HUES6 (cell line): ENCODE measurements around the gene TMEM273.

Source experiments
- H3K27ac ChIP-seq: 2 replicates; pipeline ENCODE4 v1.7.0; 2013; ENCODE audit warnings: low read depth, mild to moderate bottlenecking, low read length, inconsistent platforms
- H3K27me3 ChIP-seq: 2 replicates; pipeline ENCODE4 v1.6.1; 2013; ENCODE audit warnings: low read length; ENCODE audit not compliant: control insufficient read depth, insufficient read depth
- H3K36me3 ChIP-seq: 2 replicates; pipeline ENCODE4 v1.6.1; 2013; ENCODE audit warnings: low read length; ENCODE audit not compliant: control insufficient read depth, insufficient read depth
- H3K4me1 ChIP-seq: 2 replicates; pipeline ENCODE4 v1.6.1; 2013; ENCODE audit warnings: low read length; ENCODE audit not compliant: control insufficient read depth, insufficient read depth
- H3K4me3 ChIP-seq: 2 replicates; pipeline ENCODE4 v1.5.1; 2013; ENCODE audit warnings: low read depth, low read length
- H3K9ac ChIP-seq: one replicate; pipeline ENCODE4 v1.6.1; 2013; ENCODE audit warnings: mild to moderate bottlenecking, low read length
- H3K9me3 ChIP-seq: 2 replicates; pipeline ENCODE4 v1.6.1; 2013; ENCODE audit warnings: low read depth, low read length; ENCODE audit not compliant: control insufficient read depth, insufficient read depth

The TMEM273 gene

GRCh38 chr10:49187950-49188761, at the start of gene TMEM273:
TSS of gene TMEM273 (minus strand) at chr10:49188391. CDS start at chr10:49188336, 55 bp downstream.
- Histone ChIP-seq H3K36me3 (no peaks in the 10 kb centered on the region), H3K4me1 (no peaks in the 10 kb centered on the region), H3K27ac (no peak within 1 kb of the TSS), H3K27me3 (no peaks in the 10 kb centered on the region), H3K9me3 (no peaks in the 10 kb centered on the region), H3K9ac (no peak within 1 kb of the TSS), H3K4me3 (no peak within 1 kb of the TSS)

- no peak overlapping the region for H3K4me3 ChIP-seq
- H3K4me1 ChIP-seq, result peaks cover 3% of the 10 kb centered on the region
- H3K27me3 ChIP-seq, result peaks cover 30% of the 10 kb centered on the region
- no peaks in the 10 kb centered on the region for H3K9me3 ChIP-seq
- no peaks in the 10 kb centered on the region for H3K36me3 ChIP-seq
- no peak overlapping the region for H3K9ac ChIP-seq
- no peak overlapping the region for H3K27ac ChIP-seq
Measured at GRCh38 chr10:49237985-49238384, 49.8 kb upstream of the TMEM273 start.

- Histone ChIP-seq H3K27me3 (0 out of 2 replicates have a peak, but pooled peaks cover 6% of the 10 kb centered on the region), H3K9ac (no peak overlapping the region), H3K9me3 (no peaks in the 10 kb centered on the region), H3K4me3 (no peak overlapping the region), H3K27ac (no peak overlapping the region), H3K4me1 (no peaks in the 10 kb centered on the region), H3K36me3 (no peaks in the 10 kb centered on the region)
Measured at GRCh38 chr10:49235392-49235791, 47.2 kb upstream of the TMEM273 start.

GRCh38 chr10:49231086-49231820, 43.1 kb upstream of the TMEM273 start:
- no peaks in the 10 kb centered on the region for H3K36me3 ChIP-seq
- no peak overlapping the region for H3K9ac ChIP-seq
- no peaks in the 10 kb centered on the region for H3K4me1 ChIP-seq
- no peaks in the 10 kb centered on the region for H3K9me3 ChIP-seq
- no peaks in the 10 kb centered on the region; the same call in 1 of the 2 replicates for H3K27me3 ChIP-seq
- H3K27ac ChIP-seq, result no peak overlapping the region
- no peak overlapping the region for H3K4me3 ChIP-seq

- Histone ChIP-seq H3K4me1 (peaks cover 5% of the 10 kb centered on the region; the same call in 1 of the 2 replicates), H3K27me3 (no peaks in the 10 kb centered on the region; the same call in 1 of the 2 replicates), H3K4me3 (no peak overlapping the region), H3K27ac (no peak overlapping the region), H3K36me3 (no peaks in the 10 kb centered on the region), H3K9ac (no peak overlapping the region), H3K9me3 (no peaks in the 10 kb centered on the region)
Measured at GRCh38 chr10:49230004-49230403, 41.8 kb upstream of the TMEM273 start.

- no peaks in the 10 kb centered on the region for H3K9me3 ChIP-seq
- H3K4me3 ChIP-seq, result no peak overlapping the region
- no peak overlapping the region for H3K9ac ChIP-seq
- H3K36me3 ChIP-seq, result no peaks in the 10 kb centered on the region
- no peaks in the 10 kb centered on the region; the same call in 1 of the 2 replicates for H3K27me3 ChIP-seq
- peaks cover 5% of the 10 kb centered on the region; the same call in 1 of the 2 replicates for H3K4me1 ChIP-seq
- H3K27ac ChIP-seq, result no peak overlapping the region
Measured at GRCh38 chr10:49228677-49229076, 40.5 kb upstream of the TMEM273 start.

- Histone ChIP-seq H3K9ac (no peak overlapping the region), H3K27ac (no peak overlapping the region), H3K4me3 (no peak overlapping the region), H3K9me3 (no peaks in the 10 kb centered on the region), H3K36me3 (no peaks in the 10 kb centered on the region), H3K27me3 (no peaks in the 10 kb centered on the region; the same call in 1 of the 2 replicates), H3K4me1 (peaks cover 5% of the 10 kb centered on the region; the same call in 1 of the 2 replicates)
Measured at GRCh38 chr10:49227406-49227805, 39.2 kb upstream of the TMEM273 start.

- no peaks in the 10 kb centered on the region; the same call in 1 of the 2 replicates for H3K27me3 ChIP-seq
- peaks cover 5% of the 10 kb centered on the region; the same call in 1 of the 2 replicates for H3K4me1 ChIP-seq
- H3K9ac ChIP-seq, result no peak overlapping the region
- no peak overlapping the region for H3K4me3 ChIP-seq
- H3K27ac ChIP-seq, result no peak overlapping the region
- H3K36me3 ChIP-seq, result no peaks in the 10 kb centered on the region
- no peaks in the 10 kb centered on the region for H3K9me3 ChIP-seq
Measured at GRCh38 chr10:49226594-49226993, 38.4 kb upstream of the TMEM273 start.

GRCh38 chr10:49225218-49225876, 37.2 kb upstream of the TMEM273 start:
- no peak overlapping the region for H3K4me3 ChIP-seq
- H3K36me3 ChIP-seq, result no peaks in the 10 kb centered on the region
- no peak overlapping the region for H3K9ac ChIP-seq

GRCh38 chr10:49223205-49223604, 35.0 kb upstream of the TMEM273 start:
- H3K9ac ChIP-seq, result no peak overlapping the region
- H3K27me3 ChIP-seq, result no peaks in the 10 kb centered on the region; the same call in 1 of the 2 replicates
- peaks cover 5% of the 10 kb centered on the region; the same call in 1 of the 2 replicates for H3K4me1 ChIP-seq
- H3K9me3 ChIP-seq, result no peaks in the 10 kb centered on the region
- H3K27ac ChIP-seq, result no peak overlapping the region
- no peaks in the 10 kb centered on the region for H3K36me3 ChIP-seq
- no peak overlapping the region for H3K4me3 ChIP-seq

More at GRCh38 chr10:49225218-49225876, 37.2 kb upstream of the TMEM273 start:
- no peaks in the 10 kb centered on the region for H3K9me3 ChIP-seq
- H3K4me1 ChIP-seq, result peaks cover 5% of the 10 kb centered on the region; the same call in 1 of the 2 replicates
- H3K27ac ChIP-seq, result no peak overlapping the region
- H3K27me3 ChIP-seq, result no peaks in the 10 kb centered on the region; the same call in 1 of the 2 replicates
